Kidney epithelial cell (primary cell): ENCODE results near the gene TMEM200C. TPM values are rescaled to one million over a fixed set of nuclear protein-coding genes. Genes with fewer than 3 reads are reported as not detected.
A peak's percentile ranks its signal among the peaks of the same experiment; 100 is the strongest.

Experiments used
- DNase-seq: peaks from one replicate; pipeline ENCODE4 v3.0.0-alpha.2; 2010; ENCODE audit warnings: low read depth
- H3K27me3 ChIP-seq: 2 replicates; pipeline ENCODE4 v1.6.0; 2011; ENCODE audit warnings: low read length; ENCODE audit not compliant: control insufficient read depth, insufficient read depth
- H3K36me3 ChIP-seq: 2 replicates; pipeline ENCODE4 v1.5.1; 2011; ENCODE audit warnings: low read length; ENCODE audit not compliant: control insufficient read depth, insufficient read depth
- H3K4me3 ChIP-seq: 2 replicates; pipeline ENCODE4 v1.5.1; 2011; ENCODE audit warnings: low read depth, mild to moderate bottlenecking, control low read depth, low read length
- CTCF ChIP-seq: IDR thresholded peaks from 2 replicates; pipeline ENCODE4 v1.5.1; 2011; ENCODE audit warnings: mild to moderate bottlenecking, moderate library complexity, low read length, control low read depth, inconsistent platforms; ENCODE audit not compliant: insufficient read depth, poor library complexity, severe bottlenecking
- total RNA-seq: library from RNA; depleted of rRNA; stranded (reverse); fragments of >200 nt; gene quantifications from 2 replicates; pipeline ENCODE4 v1.2.3, GENCODE V29; 2015

The TMEM200C gene
- total RNA-seq, 1 donor from 2014 or later: 4.9 TPM

GRCh38 chr18:5899835-5900234, 4.5 kb upstream of the TMEM200C start:
- Histone ChIP-seq H3K36me3 (no peaks in the 10 kb centered on the region), H3K27me3 (peaks cover 7% of the 10 kb centered on the region), H3K4me3 (no peak overlapping the region)
- DNase-seq: no peak
- TF ChIP-seq CTCF: no peak

- DNase-seq: no peak
- H3K36me3 ChIP-seq: no peaks in the 10 kb centered on the region
- TF ChIP-seq CTCF: no peak
- H3K27me3 ChIP-seq: peaks cover 22% of the 10 kb centered on the region
- peak overlapping the region; percentile 54 for H3K4me3 ChIP-seq
Observed at GRCh38 chr18:5895876-5896740, 786 bp upstream of the TMEM200C start.

- DNase-seq: no peak
- peaks cover 28% of the 10 kb centered on the region for H3K27me3 ChIP-seq
Observed at GRCh38 chr18:5894611-5895298, 567 bp downstream of the TMEM200C start.

DNA sequence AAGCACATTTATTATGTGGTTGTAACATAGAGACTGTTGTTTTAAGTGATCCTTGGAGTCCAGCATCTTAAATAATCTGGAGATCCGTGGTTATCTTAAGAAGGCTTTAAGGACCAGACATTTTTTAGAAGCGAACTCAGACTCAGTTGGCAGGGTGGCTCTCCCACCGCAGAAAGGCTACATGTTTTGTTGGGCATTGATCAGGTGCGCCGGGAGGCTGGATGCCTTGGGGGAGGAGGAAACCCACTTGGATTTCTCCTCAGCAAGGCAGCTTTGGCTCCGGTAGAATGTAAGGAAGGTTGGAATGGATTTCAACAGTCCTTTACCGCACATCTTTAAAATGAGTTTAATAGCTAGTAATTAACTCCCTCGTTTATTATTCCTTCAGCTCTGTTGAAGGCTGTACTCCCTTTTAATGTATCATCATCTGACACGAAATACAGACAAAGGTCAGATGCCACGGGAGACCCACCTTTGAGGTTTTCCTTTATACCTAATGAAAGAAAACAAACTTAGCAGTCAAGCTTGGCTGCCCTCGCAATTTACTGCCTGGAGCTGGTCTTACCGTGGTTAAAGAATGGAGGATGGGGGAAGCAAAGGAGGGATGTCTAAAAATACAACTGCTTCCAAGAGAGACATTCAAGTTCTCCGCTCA, 1.2 kb downstream of the TMEM200C start:
- no peak for TF ChIP-seq CTCF
- H3K4me3 ChIP-seq: peak overlapping the region; percentile 46
- DNase-seq: no peak
- H3K36me3 ChIP-seq: no peaks in the 10 kb centered on the region
- peaks cover 28% of the 10 kb centered on the region for H3K27me3 ChIP-seq

More at GRCh38 chr18:5894611-5895298, 567 bp downstream of the TMEM200C start:
- no peak for TF ChIP-seq CTCF
- peak overlapping the region; percentile 46 for H3K4me3 ChIP-seq
- no peaks in the 10 kb centered on the region for H3K36me3 ChIP-seq

- no peak for TF ChIP-seq CTCF
- Histone ChIP-seq H3K36me3 (no peaks in the 10 kb centered on the region), H3K27me3 (peaks cover 28% of the 10 kb centered on the region), H3K4me3 (no peak overlapping the region)
- no peak for DNase-seq
Observed at GRCh38 chr18:5892823-5893431, 2.4 kb downstream of the TMEM200C start.
